AG09319 (cell line): ENCODE results near the gene TPPP3.

Experiments used
- DNase-seq: peaks from one replicate; pipeline ENCODE4 v3.0.0-alpha.2; 2010; ENCODE audit warnings: low read depth; ENCODE audit errors: extremely low read depth
- TF ChIP-seq, protein P1 (sequence below): IDR thresholded peaks from 2 replicates; pipeline ENCODE4 v1.5.1; 2011; ENCODE audit warnings: low read depth, mild to moderate bottlenecking, inconsistent platforms, low read length, moderate library complexity

The TPPP3 gene

DNA sequence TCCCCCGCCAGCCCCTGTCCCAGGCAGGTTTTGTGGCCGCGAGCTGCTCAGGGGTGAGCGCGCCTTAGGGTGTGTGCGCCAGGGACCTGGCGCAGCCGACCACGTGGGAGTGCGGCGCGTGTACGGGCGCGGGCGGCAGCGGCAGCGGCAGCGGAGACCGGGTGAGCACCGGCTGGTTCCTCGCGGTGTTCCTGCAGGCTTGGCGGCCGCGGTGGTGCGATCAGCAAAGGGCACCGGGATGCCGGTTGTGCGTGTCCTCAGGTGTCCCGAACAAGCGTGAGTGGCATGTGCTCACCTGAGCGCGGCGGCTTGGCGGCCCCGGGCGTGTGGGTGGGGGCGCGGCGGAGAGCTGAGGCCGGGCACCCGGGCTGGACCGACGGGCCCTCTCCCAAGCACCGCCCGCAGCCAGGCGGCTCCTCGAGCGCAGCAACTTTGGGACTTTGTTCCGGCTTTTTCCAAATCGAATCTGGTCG lies 37.2 kb upstream of the TPPP3 start:
- no peak for DNase-seq
- TF ChIP-seq, protein P1, sequence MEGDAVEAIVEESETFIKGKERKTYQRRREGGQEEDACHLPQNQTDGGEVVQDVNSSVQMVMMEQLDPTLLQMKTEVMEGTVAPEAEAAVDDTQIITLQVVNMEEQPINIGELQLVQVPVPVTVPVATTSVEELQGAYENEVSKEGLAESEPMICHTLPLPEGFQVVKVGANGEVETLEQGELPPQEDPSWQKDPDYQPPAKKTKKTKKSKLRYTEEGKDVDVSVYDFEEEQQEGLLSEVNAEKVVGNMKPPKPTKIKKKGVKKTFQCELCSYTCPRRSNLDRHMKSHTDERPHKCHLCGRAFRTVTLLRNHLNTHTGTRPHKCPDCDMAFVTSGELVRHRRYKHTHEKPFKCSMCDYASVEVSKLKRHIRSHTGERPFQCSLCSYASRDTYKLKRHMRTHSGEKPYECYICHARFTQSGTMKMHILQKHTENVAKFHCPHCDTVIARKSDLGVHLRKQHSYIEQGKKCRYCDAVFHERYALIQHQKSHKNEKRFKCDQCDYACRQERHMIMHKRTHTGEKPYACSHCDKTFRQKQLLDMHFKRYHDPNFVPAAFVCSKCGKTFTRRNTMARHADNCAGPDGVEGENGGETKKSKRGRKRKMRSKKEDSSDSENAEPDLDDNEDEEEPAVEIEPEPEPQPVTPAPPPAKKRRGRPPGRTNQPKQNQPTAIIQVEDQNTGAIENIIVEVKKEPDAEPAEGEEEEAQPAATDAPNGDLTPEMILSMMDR: no peak

DNA sequence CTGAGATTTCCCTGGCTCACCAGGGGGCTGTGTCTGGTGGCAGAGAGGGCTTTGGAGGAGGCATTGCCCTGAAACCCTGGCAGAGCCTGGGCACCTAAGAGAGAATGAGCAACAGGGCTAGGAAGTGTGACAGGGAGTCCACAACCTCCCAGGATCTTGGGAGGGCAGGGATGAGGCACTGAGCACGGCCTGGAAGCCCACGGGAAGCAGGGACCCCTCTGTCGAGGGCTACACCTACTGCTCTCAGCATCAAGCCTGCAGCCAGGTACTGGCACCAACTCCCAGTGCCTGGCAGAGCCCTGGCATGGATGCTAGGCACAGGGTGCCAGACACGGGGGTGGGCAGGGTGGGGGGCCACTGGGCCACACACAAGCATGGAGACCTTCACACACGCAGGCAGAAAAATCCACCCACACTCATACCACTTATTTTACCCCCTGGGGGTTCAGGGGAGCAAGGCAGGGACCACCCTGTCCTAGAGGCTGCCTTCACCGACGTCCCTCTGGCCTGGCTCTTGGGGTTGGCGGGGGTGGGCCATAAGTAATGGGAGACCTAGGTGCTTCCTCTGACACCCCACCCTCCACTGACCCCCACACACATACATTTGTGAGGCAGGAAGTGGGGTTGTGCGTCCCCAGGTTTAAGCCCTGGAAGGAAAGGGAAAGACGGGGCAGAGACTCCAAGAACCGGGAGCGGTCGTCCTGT lies 36.7 kb upstream of the TPPP3 start:
- DNase-seq: no peak
- TF ChIP-seq, protein P1: no peak

DNA sequence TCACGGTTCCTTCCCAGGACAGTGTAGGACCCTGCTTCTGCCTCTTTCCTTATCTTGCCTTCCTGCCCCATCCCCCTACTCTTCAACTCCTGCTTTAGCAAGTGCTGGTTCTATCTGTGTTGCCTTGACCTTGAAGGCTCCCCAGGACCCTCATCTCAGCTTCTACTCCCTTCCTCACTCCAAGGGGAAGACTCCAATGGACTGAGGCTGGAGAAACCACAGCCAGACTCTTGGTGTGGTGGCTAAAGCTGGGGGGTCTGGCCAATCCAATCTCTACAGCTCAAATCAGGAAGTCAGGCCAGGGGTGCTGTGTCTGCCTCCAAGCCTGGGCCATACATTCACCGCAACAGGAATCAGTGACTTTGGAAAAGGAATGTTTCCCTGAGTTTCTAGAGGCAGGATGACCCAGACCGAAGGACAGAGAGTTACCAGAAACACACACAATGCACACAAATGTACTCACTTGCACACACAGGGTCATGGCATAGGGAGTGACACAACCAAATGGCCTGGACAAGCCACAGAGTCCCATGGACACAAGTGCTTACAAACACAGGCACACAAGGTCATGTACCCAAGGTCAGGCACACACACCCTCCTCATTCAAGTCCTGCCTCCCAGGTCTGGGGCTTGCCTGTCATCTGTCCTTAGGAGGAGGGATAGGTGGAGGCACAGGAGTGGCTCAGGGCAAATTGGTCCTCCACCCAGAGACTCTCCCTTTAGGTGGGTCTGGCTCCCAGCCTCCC lies 35.9 kb upstream of the TPPP3 start:
- TF ChIP-seq, protein P1: no peak
- no peak for DNase-seq

DNA sequence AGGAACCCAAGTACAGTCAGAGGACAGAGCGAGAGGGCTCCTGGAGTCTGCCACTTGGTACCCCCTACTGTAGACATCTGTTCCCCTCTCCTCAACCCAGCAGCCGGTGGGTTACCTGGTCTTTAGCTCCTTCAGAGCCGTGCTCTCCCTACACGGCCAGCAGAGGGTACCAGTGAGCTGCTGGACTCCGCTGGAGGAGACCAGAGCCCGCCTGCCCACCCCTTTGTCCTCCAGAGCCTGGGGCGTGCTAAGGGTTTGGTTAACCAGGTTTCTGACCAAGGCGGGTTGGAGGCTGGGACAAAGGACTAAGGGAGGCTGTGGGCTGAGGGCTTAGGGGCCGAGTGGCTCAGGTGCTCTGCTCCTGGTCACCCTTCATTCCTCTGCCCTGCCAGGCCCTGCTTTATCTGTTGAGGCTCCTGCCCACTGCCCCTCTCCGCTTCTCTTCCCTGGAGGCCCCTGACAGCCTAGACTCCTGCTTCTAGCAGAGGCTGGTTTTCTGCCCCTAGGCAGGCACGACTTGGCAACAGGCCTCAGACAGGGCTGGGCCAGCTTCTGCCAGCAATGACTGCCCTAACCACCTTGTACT lies 34.9 kb upstream of the TPPP3 start:
- no peak for DNase-seq
- TF ChIP-seq, protein P1: peak; percentile 93

DNA sequence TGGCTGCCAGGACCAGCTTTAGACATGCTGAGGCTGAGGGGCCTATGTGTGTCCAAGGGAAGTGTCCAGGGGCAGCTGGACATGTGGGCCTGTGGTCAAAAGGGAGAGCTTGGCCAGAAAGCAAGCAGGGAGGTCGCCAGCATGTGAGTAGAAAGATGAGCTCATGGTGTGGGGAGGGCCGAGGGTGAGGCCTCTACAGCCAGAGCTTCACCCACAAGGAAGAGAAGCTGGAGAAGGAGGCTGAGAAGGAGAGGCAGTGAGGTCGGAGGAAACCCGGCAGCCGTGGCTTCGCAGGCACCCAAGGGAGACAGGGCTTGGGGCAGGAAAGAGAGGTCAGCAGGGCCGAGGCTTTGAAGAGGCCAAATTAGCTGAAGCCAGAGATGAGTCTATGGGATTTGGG lies 33.7 kb upstream of the TPPP3 start:
- DNase-seq: no peak
- TF ChIP-seq, protein P1: no peak

DNA sequence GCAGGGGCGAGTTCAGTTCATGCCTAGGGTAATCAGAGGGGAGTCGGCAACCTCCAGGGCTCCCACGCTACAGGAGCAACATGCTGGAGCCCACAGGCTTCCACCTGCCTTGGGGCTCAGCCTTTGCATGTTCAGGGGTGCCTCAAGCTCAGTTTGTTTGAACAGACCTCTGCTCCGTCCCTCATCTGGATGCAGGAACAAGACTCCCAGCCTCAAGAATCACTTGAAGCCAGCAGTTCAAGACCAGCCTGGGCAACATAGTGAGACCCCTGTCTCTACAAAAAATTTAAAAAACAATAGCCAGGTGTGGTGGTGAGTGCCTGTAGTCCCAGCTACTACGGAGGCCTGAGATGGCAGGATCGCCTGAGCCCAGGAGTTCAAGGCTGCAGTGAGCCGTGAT lies 32.7 kb upstream of the TPPP3 start:
- TF ChIP-seq, protein P1: no peak
- no peak for DNase-seq

DNA sequence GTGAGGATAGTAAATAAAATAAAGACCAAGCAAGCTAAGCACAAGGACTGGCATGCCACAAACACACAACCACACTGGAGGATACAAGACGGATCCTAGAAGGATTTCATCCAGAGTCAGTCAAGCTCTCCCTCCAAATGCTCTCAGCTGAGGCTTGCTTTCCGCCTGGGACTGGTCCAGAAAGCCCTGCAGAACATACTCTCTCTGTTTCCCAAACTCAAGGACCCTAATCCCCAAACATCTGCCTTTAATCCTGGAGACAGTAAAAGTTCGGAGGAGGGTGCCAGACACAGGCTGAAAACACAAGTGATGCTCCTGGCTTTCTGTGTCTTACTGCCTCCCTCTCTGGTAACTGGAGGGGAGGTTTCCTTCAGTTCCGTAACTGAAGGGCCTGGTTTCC lies 32.3 kb upstream of the TPPP3 start:
- TF ChIP-seq, protein P1: no peak
- DNase-seq: no peak
